Stimulated activated CD4-positive, alpha-beta T cell treated with anti-CD3 and anti-CD28 coated beads, Interleukin-1b, Interleukin-23, amount 100 ng/mL, for 4 hours (primary cell): ENCODE data around the gene ALPL.
A peak's percentile ranks its signal among the peaks of the same experiment; 100 is the strongest.
"Not testable (repeated sequence)": the region's sequence is repeated elsewhere in the genome, so short reads cannot be mapped to it uniquely, and the experiment has no call there.

Source experiments
- DNase-seq, 2 donors: peaks; one replicate each; pipeline ENCODE4 v3.0.0-alpha.2; 2020; ENCODE audit warnings: low read depth in 2 of 2

The ALPL gene

DNA sequence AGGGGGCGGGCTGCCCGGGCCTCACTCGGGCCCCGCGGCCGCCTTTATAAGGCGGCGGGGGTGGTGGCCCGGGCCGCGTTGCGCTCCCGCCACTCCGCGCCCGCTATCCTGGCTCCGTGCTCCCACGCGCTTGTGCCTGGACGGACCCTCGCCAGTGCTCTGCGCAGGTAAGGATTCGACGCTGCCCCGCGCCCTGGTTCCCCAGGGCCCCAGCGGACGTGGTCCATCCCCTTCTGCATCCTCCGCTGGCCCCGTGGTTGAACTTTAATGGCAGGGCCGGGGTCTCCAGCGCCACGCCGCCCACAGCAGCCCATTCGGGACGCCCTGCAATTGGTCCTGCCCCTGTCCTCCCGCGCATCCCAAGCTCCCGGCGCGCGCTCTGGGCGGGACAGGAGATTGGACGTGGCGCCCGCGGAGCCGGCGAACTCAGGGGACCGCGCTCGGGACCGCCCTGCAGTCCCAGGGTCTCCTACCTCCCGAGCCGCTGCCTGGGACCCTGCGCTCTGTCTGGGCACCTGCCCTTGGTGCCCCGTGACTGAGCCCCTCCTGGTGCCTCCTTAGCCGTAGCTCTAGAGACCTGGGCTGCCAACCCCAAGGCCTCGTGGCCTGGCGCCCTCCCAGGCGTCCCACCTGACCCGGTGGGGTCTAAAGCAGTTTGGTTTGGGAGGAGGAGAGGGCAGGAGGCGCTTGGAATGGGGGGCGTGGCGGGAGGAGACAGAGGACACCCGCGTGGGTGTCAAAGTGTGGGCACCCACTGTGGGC, at the start of gene ALPL:
Gene ALPL, plus strand, starts transcription at position 73 of the 762 bp plus-strand sequence. CDS start 44,659 bp downstream, outside the sequence.
- DNase-seq, result no peak

DNA sequence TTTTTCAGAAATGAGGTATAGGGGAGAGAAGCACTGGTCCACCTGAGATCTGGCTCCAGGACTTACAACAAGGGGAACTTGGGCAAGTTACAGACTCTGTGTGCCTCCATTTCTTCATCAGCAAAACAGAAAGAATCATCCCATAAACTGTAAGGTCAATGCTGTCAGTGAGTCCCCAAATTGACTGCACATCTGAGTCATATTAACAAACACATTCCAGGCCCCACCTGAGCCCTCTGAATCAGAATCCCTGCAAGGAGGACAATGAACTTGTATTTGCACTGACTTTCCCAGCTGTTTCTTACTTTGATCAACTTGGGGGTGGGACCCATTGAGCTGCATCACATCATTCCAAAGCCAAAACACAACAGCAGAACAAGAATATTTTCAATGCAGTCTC, 44.1 kb upstream of the ALPL start:
- DNase-seq, result not testable (repeated sequence)

DNA sequence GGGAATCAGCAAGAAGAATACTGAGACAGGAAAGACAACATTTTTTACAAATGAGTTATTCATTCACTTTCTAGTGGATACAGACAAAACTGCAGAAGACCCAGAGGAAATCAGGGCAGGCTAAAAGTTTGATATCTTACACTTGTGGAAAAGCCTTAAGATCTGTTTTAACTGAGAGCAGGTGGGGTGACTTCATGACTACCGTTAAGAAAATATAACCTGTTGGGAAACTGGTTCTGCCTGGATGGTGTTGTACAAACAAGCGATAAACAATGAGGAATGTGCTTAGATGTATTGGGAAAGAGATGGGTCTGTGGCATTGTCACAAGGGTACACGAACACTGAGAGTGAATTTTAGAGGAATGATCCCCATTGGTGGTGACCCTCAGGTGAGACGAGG, 41.3 kb upstream of the ALPL start:
- DNase-seq, result not testable (repeated sequence)

DNA sequence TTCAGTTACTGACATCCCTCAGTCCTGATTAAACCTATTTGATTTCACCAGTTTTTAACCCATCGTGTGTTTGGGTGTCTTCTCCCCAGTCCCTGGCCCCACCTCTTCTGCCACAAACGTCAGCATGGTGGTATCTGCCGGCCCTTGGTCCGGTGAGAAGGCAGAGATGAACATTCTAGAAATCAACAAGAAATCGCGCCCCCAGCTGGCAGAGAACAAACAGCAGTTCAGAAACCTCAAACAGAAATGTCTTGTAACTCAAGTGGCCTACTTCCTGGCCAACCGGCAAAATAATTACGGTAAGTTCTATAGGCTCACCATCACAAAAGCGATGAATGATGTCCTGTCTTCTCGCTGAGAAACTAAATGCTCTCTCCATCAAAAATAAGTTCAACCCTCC, 40.6 kb upstream of the ALPL start:
- DNase-seq, result peak in 1 of 2 donors; percentile 5

DNA sequence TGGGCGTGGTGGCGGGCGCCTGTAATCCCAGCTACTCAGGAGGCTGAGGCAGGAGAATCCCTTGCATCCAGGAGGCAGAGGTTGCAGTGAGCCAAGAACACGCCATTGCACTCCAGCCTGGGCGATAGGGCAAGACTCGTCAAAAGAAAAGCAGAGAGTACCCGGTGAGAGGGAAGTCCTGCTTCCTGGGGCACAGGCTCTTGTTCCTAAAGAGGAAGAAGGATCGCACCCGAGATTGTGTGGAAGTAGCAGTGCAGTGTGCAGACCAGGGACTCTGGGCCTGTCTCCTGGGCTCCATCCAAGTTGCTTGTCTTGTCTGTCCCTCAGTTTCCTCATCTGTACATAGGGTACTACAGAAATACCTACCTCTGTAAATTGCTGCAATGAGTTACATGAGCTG, 39.6 kb upstream of the ALPL start:
- no peak for DNase-seq

DNA sequence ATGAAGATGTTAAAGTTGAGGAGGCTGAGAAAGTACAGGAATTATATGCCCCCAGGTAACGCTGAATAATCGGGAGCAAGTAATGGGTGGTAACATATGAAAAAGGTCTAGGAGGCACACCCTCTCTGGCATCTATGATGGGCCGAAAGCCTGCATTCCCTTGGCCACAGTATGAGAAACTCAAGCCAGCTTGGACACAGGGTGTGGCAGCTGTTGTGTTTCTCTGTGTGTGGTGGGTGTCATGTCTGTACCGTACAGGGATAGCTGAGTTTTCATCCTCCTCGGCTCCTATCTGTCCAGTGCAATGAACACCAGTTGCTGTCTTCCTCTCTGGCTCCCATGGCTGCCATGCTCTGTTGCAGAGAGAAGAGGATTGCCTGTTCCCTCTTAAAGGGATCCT, 36.4 kb upstream of the ALPL start:
- DNase-seq, result no peak

DNA sequence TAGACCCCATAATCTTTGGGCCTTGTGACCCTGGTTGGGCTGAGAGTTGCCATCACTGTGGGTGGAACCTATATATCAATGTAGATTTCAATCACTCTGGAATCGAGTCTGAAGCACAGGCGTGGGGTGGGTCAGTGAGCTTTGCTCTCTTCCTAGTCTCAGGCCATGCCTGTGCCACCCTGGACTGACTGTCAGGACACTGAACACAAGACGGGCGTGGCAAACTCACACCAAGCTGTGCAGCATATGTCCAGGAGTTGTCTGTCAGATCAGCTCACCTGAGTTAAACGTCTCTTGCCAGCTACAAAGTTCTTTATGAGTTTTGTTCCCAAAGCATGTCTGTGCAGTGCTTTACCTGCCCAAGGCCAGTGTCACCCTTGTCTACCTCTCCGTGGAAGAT, 30.9 kb upstream of the ALPL start:
- DNase-seq, result no peak

DNA sequence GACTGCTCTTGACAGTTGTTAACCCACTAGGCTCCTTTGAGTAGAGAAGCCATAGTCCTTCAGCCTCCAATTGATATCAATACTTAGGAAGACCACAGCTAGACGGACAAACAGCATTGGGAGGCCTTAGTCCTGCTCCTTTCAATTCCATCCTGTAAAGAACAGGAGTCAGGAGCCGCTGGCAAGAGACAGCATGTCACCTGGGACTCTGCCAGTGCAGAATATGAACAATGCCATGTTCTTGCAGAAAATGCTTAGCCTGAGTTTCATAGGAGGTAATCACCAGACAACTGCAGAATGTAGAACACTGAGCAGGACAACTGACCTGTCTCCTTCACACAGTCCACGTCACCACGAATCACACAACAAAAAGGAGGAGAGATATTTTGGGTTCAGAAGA, 25.3 kb upstream of the ALPL start:
- DNase-seq, result not testable (repeated sequence)

DNA sequence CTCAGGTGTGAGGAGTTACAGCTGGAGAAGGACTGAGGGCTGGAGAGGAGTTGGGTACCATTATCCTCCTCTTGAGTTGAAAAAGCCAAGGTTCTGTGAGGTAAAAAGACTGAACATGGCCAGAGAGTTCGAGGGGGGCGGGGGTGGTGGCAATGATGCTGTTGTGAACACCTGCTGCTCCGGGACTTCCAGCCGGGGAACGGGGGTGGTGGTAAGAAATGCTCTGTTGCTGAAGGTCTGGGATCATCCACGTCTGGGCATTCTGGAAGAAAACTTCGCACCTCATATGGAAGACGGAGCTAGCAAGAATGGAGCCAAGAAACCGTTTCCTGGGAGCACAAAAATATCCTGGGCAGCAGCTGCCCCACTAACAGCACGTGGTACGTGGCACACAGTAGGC, 20.1 kb upstream of the ALPL start:
- no peak for DNase-seq

DNA sequence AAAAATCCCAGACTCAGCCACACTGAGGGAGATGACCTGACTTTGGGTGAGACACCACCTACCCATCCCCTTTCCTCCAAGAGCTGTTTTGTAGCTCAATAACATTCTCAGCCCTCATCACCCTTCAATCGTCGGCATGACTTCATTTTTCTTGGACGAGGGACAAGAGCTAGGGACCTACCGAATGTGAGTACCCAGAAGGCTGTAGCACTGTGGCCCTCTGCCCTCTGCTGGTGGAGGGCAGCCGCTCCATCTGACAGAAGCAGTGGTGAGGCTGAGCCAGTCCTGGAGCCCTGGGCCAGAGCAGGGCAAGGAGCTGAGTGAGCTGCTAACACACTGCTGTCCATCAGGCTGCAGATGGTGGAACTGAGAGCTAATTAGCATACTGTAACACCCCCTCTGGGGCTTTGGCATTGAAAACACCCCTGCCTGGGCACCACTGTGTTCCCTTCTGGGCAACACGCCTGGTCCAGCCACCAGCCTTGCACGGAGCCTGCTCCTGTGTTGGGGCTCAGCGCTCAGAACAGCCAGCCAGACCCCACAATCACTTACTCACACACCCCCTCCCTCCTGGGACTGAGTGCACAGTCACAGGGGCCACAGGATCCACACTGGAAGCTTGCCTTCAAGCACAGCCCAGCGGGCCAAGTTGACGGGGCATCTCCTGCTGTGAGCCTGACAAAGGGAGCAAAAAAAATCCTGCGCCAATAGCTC, 18.3 kb upstream of the ALPL start:
- DNase-seq, result no peak

DNA sequence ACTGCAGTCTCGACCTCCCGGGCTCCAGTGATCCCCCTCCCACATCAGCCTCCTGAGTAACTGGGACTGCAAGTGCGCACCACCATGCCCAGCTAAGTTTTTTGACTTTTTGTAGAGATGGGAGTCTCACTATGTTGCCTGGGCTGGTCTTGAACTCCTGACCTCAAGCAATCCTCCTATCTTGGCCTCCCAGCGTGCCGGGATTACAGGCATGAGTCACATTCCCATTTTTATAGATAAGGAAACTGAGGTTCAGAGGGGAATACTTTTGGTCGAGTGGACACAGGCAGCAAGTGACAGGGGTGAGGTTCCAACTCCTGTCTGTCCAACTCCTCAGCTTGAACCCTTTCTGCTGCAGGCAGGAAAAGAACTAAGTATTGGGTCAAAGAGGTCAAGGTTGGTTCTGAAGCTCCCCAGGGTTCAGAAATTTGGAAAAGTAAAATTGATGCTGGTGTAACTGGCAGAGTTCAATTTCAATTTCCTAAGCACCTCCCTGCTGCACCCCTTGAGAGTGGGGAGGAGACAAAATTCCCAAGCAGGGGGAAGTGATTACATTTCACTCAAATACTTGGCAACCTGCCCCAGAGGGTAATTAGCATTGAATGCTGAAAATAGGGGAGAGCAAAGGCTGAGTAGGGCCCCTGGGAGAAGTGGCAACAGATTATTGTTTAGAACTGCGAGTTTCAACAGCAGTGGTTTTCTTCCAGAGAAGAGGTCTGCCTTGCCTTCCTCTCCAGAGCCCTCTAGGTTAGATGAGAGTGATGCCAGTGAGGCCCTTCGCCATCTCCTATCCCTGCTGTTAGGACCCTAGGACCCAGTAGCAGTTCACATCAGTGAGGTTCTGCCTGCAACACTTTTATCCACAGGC, 17.5 kb upstream of the ALPL start:
- DNase-seq, result no peak

DNA sequence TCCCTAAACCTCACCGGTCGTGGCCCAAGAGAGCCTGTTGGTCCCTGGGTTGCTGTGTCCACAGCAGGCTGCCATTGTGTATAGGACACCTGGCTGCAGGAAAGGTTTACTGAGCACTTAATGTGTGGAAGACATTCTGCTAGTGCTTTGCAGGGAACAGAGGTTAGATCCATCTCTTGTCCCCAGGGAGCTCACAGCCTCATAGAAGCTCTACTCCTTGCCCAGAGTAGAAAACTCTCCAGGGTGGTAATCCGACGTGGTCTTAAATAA, 16.9 kb upstream of the ALPL start:
- no peak for DNase-seq

DNA sequence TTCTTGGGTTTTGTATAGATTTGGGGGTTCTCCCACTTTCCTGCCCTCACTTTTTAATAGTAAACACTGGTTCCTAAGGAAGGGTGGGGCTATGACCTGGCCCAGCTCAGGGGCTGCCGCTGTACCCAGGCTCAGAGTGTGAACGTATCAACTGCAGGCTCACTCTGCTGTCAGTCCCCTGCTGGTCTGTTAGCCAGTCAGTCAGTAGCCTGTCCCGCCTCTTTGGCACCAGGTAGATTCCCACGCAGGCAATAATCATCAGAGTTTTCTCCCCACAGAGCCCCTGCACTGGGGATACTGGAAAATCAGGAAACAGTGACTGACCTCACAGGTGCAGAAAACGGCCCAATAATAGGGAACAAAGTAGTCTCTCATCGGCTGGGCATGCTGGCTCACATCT, 15.0 kb upstream of the ALPL start:
- no peak for DNase-seq

DNA sequence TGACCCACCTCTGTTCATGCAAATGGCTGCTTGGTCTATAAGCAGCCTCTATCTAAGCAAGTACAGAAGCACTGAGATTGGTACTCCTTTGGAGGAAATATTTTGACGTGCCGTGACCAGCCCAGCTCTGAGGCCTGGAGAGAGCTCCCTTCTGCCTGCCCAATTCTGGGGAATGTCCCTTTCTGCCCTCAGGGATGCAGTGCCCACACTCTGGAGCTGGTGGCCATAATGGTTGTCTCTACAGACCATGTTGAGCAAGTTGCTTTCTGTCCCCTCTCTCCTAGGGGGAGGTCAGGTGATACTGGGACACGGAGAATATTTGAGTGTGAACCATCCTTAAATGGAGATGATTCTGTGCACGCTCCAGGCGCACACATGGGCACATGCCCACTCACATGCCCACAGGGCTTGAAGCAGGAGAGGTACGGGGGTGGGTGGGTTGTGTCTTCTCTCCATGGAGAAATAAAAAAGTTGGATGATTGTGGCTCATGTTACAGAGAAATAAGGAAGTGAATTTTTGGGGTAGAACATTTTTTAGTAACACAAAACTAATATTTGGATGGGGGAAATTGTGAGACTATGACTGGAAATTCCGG, 13.9 kb upstream of the ALPL start:
- no peak for DNase-seq

DNA sequence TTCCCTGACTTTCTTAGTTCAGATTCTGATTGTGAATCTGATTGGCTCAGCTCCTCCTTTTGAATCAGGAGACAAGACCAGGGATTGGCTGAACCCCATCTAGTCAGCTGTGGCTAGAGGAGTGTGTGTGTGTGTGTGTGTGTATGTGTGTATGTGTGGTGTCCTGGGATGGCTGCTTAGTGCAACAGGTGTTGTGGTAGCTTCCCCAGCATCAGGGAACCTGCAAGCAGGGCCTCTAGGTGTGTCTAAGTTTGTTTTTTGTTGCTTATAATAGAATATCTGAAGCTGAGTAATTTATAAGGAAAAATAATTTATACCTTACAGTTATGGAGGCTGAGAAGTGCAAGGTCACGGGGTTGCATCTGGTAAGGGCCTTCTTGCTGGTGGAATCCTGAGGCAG, 13.2 kb upstream of the ALPL start:
- no peak for DNase-seq

DNA sequence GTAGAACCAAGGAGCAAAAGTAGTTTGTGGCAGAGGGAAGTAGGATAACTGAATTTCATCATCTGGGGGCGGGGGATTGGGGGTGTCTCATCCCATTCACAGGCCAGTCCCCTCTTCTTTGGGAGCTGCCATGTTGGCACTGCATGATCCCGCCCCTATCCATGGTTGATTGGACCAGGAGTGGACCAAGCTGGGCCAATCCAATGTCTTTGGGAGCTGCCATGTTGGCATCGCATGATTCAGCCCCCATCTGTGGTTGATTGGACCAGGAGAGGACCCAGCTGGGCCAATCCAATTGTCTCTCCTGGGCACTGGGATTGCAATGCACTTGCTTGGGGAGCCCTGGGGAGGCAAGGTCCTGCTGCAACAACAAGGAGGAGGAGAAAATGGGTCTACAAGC, 12.3 kb upstream of the ALPL start:
- no peak for DNase-seq

DNA sequence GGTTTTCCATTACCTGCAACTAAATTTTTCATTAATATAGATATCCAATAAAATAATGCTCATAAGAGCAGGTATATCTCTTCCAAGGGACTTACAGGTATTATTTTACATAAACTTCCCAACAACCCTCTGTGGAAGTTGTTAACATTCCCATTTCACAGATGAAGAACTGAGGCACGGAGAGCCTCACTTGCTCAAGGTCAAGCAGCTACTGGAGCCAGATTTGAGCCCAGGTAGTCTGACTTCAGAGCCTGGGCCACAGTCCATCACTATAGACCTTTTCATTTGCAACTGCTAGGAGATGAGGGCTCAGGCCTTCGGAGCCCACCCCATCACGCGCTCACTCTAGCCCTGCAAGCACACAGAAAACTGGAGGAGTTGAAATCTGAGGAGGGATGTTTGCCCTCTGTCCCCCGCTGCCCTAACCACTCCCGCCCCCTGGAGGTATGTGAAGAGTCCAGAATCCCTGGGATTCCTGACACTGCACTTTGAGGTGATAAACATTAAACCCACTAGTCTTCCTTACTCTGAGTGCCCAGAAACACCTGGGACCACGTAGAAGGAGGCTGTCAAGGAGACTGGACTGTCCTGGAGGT, 11.7 kb upstream of the ALPL start:
- no peak for DNase-seq

DNA sequence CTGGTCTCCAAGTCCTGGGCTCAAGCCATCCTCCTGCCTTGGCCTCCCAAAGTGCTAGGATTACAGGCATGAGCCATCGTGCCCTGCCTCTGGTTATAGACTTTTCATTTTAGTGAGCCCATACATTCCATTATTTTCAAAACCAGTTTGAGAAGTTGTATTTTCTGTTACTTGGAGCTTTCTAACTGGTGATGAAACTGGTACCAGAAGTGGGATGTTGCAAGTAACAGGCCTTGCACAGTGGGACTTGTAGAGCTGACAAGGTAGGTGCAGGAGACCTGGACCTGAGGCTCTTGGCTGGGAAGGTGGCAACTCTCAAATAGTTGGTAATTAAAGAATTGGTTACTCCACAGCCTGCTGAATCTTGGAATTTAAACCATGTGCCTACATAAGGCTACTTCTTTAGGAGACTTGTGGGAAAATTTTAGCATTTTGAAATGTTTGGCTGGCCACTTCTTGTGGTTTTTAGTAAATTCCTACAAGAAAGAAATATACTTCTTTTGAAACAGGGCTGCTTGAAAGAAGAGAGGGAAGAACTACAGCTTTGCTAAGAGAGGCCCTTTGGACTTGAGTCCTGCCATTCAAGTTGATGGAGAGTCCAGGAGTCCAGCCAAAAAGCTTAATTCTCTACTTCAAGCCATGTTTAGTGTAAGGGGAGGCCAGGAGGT, 9.8 kb upstream of the ALPL start:
- no peak for DNase-seq

DNA sequence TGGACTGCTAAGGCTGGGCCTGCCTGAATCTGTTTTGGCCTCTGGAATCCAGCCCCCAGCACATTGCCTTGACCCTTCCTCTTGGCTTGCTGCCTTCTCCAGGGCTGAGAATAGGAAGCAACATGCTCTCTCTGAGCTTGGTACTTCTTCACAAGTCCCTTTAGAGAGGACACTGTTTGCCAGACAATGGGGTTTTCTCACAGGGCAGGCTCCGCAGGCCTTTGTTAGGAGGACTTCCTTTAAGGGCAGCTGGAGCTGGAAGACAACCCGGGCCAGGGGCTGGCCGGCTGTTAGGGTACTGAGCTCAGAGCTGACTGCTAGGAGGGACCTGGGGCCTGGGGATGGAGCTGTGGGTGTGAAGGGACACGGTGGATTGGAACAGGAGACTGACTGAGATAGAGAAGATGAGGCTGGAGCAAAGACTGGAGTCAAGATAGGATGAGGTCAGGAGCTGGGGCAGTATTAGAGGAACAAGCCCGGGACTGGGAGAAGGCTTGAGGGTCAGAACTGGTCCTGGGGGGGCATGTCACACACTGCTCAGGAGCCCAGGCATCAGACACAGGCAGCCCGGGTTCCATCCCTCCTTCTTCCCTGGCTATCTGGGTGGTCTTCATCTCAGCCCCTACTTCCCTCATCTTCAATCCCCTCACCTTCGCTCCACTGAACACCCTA, 5.4 kb upstream of the ALPL start:
- DNase-seq, result no peak

DNA sequence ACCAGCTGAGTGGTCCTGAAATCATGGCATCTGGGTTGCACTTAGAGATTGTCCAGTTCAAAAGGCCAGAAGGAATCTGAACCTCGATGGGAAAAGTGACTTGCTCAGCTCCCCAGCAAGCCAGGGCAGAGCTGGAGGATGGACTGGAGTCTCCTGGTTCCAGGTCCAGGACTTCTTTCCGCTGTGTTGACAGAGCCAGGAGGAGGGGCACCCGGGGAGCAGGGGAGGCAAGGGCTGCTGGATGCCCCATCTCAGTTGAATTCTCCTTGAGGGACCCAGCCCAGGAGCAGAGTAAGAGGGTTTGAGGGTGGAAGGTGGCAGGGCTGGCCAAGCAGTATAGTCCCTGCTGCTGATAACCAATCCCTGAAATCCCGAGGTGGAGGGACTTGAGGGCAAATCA, 2.4 kb upstream of the ALPL start:
- no peak for DNase-seq
